Measurements from ENCODE around the gene CLCN7.
A peak's percentile ranks its signal among the peaks of the same experiment; 100 is the strongest.

CLCN7 gene

DNA sequence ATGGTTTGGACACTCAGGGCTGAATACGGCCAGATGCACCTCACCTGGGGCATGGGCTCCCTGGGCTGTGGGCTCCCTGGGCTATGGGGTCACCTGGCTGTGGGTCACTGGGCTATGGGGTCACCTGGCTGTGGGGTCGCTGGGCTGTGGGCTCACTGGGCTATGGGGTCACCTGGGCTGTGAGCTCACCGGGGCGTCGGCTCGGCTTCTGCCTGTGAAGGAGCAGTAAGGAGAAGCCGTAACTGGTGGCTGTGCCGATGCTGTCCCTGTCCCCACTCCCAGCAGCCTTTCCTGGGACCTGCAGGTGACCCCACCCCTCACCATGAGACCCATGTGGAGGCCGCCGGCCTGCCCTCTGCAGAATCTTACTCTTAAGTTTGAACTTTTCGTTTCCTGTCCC, 45.8 kb downstream of the CLCN7 start:
- no peak for DNase-seq (ENCODE audit: low read depth)
- TF ChIP-seq, protein P1, sequence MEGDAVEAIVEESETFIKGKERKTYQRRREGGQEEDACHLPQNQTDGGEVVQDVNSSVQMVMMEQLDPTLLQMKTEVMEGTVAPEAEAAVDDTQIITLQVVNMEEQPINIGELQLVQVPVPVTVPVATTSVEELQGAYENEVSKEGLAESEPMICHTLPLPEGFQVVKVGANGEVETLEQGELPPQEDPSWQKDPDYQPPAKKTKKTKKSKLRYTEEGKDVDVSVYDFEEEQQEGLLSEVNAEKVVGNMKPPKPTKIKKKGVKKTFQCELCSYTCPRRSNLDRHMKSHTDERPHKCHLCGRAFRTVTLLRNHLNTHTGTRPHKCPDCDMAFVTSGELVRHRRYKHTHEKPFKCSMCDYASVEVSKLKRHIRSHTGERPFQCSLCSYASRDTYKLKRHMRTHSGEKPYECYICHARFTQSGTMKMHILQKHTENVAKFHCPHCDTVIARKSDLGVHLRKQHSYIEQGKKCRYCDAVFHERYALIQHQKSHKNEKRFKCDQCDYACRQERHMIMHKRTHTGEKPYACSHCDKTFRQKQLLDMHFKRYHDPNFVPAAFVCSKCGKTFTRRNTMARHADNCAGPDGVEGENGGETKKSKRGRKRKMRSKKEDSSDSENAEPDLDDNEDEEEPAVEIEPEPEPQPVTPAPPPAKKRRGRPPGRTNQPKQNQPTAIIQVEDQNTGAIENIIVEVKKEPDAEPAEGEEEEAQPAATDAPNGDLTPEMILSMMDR (conservative IDR thresholded peaks at IDR 0.05; ENCODE audit: low read depth, low read length) = no peak
- no peak overlapping the region for H3K4me3 ChIP-seq (ENCODE audit: low read length)

DNA sequence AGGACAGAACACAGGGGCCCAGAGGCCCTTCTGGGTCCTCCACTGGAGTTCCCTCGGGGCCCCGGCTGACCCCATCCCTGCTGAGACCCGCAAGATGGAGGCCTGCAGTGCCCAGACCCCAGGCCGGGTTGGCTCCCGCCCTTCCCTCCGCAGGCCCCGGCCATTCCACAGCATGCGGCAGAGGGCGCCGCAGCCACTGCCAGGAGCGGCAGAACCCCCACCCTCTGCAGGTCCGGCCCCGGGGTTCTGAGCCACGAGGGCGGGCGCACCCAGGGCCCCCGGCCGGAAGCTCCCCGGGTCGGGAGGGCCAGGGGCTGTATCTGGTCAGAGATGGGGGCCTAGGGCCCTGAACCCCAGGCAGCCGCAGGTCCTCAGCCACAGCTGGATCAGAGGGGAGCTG, 46.3 kb downstream of the CLCN7 start:
- TF ChIP-seq, protein P1 (conservative IDR thresholded peaks at IDR 0.05; ENCODE audit: low read depth, low read length) = peak; percentile 52
- no peak overlapping the region for H3K4me3 ChIP-seq (ENCODE audit: low read length)
- no peak for DNase-seq (ENCODE audit: low read depth)

DNA sequence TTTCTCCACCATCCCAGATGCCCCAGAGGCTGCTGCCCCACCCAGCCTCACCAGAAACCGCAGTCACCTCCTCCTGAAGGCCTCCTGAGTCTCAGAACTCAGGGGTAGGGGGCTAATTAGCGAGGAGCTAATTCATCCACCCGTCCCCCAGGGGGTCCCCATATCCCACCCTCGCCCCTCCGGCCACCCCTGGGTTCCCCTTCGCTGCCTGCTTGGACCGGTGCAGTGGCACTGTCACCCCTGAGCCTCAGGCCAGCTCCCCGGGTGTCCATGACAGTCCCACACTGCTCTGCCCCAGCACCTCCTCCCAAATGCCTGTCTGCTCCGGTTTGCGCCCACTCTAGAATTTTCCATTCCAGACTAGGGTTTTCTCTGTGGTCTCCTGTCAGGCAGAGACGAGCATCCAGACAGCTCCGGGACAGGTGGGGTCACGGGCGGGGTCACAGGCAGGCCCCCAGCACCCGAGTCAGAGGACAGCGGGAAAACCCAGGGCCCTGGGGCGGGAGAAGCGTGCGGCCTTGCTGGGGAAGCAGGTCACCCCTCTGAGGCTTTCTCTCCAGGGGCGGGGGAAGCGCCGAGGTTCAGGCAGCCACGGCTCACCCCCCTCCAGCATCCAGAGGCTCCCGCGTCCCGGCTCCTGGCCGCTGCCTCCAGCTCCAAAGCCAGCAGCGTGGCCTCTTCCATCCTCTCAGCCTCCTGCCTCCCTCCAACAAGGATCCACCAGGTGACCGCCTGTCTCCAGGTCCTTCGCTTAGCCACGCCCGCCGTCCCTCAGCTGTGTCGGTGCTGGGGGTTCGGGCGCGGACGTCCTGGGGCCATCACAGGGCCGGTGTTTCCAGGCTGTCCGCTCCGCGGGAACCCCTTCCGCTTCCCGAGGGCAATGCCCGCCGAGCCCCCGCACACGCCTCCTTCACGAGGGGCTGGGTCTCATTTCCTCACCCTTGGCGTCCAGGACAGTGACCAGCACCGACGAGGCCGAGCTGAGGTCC, 47.1 kb downstream of the CLCN7 start:
- H3K4me3 ChIP-seq (ENCODE audit: low read length) = no peak overlapping the region
- DNase-seq (ENCODE audit: low read depth) = no peak
- TF ChIP-seq, protein P1 (conservative IDR thresholded peaks at IDR 0.05; ENCODE audit: low read depth, low read length) = no peak

GRCh38 chr16:1426734-1427471, 47.9 kb downstream of the CLCN7 start:
- no peak for DNase-seq (ENCODE audit: low read depth)
- H3K4me3 ChIP-seq (ENCODE audit: low read length) = no peak overlapping the region
- TF ChIP-seq, protein P1 (conservative IDR thresholded peaks at IDR 0.05; ENCODE audit: low read depth, low read length) = no peak

DNA sequence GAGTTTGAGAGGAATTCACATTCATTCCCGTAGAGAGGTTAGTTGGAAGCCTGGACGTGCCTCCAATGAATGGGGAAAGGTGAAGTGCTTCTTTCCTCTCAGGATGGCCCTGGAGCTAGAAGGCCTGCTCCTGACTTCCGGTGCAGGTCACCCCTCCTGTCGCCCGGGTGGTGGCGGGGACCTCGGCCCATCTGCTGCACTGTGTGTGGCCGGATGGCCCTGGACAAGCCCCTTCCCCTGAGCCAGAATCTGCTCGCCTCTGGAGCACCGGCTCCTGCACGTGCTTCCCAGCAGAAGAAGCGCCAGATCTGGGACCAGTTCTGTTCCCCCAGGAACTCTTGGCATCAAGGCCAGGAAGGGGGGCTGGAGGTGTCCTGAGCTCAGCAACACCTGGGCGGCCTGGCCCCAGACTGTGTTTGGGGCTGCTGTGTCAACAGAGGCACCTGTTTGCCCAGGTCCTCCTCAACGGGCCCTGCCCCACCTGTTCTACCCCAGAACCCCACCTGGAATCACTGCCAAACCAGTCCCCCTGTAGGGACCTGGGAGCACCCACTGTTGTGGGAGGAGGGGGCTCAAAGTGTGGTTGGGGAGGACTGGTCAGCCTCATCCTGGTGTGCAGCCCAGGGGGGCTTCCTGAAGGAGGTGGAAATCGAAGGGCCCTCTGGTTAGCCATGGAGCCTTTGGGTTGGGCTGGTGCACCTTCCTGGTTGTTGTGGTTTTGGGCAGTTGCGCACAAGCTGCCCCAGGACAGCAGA, 49.0 kb downstream of the CLCN7 start:
- no peak for DNase-seq (ENCODE audit: low read depth)
- no peak overlapping the region for H3K4me3 ChIP-seq (ENCODE audit: low read length)
- TF ChIP-seq, protein P1 (conservative IDR thresholded peaks at IDR 0.05; ENCODE audit: low read depth, low read length) = no peak

DNA sequence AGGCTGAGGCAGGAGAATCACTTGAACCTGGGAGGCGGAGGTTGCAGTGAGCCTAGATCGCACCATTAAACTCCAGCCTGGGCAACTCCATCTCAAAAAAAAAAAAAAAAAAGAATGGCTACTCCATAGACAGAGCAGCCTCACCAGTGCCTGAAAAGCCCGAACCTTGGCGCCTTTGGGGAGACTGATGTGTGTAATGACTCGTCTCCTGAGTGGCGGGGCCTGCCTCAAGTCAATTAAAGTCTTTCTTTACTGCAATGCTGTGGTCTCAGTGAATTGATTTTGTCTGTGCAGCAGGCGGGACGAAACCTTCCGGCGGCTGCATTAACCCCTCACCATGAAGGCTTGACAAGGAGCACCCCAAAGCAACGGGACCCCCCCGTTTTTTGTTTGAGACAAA, 50.8 kb downstream of the CLCN7 start:
- TF ChIP-seq, protein P1 (conservative IDR thresholded peaks at IDR 0.05; ENCODE audit: low read depth, low read length) = no peak
- H3K4me3 ChIP-seq (ENCODE audit: low read length) = no peak overlapping the region

More for the DNA sequence above, 50.8 kb downstream of the CLCN7 start:
- no peak for DNase-seq (ENCODE audit: low read depth)
